ENCODE results near the gene GSTM4. TPM values are rescaled to one million over a fixed set of nuclear protein-coding genes. Genes with fewer than 3 reads are reported as not detected.

The GSTM4 gene
- total and polyA plus RNA-seq, 2 experiments from 2014 or later: 64.5 to 116 TPM

- Histone ChIP-seq H3K4me3 (no peak overlapping the region), H3K4me2 (no peak overlapping the region), H3K27me3 (no peaks in the 10 kb centered on the region), H3K9me2 (replicated peaks; ENCODE audit: insufficient read depth) (no peaks in the 10 kb centered on the region), H3K27ac (no peak overlapping the region), H3K36me3 (replicated peaks; ENCODE audit: insufficient read depth, low read depth) (no peaks in the 10 kb centered on the region), H3K4me1 (ENCODE audit: insufficient read depth) (peaks cover 9% of the 10 kb centered on the region), H3K9me3 (ENCODE audit: low read depth) (no peaks in the 10 kb centered on the region), H4K20me1 (ENCODE audit: insufficient read depth, poor library complexity, severe bottlenecking) (peaks cover 4% of the 10 kb centered on the region), H2AFZ (no peak overlapping the region), H3K79me2 (peaks cover 19% of the 10 kb centered on the region)
- no peak for TF ChIP-seq EZH2 (IDR thresholded peaks at IDR 0.05; ENCODE audit: borderline replicate concordance)
- TF ChIP-seq CTCF (IDR thresholded peaks at IDR 0.05; ENCODE audit: poor library complexity): no peak
- no peak for TF ChIP-seq EZH2phosphoT487 (IDR thresholded peaks at IDR 0.05; ENCODE audit: low read depth, severe bottlenecking, unreplicated experiment)
- 90% methylated on average over 3 of the region's 3 CpGs for WGBS (ENCODE audit: low lambda C conversion rate, missing lambda C conversion rate)
- DNase-seq (ENCODE audit: low spot score): no peak
Observed at GRCh38 chr1:109616391-109616790, 39.5 kb upstream of the GSTM4 start.

GRCh38 chr1:109617291-109617801 is 38.6 kb upstream of the GSTM4 start:
- Histone ChIP-seq H3K27me3 (no peaks in the 10 kb centered on the region), H3K27ac (no peak overlapping the region), H3K9me3 (ENCODE audit: low read depth) (no peaks in the 10 kb centered on the region), H3K9me2 (replicated peaks; ENCODE audit: insufficient read depth) (no peaks in the 10 kb centered on the region), H3K4me2 (no peak overlapping the region), H3K79me2 (peaks cover 28% of the 10 kb centered on the region), H2AFZ (no peak overlapping the region), H3K4me3 (no peak overlapping the region), H3K36me3 (replicated peaks; ENCODE audit: insufficient read depth, low read depth) (no peaks in the 10 kb centered on the region), H4K20me1 (ENCODE audit: insufficient read depth, poor library complexity, severe bottlenecking) (peaks cover 14% of the 10 kb centered on the region), H3K4me1 (ENCODE audit: insufficient read depth) (peaks cover 9% of the 10 kb centered on the region)
- 42% methylated on average over 3 of the region's 3 CpGs for WGBS (ENCODE audit: low lambda C conversion rate, missing lambda C conversion rate)
- no peak for TF ChIP-seq EZH2phosphoT487 (IDR thresholded peaks at IDR 0.05; ENCODE audit: low read depth, severe bottlenecking, unreplicated experiment)
- TF ChIP-seq CTCF (IDR thresholded peaks at IDR 0.05; ENCODE audit: poor library complexity): no peak
- no peak for TF ChIP-seq EZH2 (IDR thresholded peaks at IDR 0.05; ENCODE audit: borderline replicate concordance)
- peak; percentile 63 for DNase-seq (ENCODE audit: low spot score)

- no peaks in the 10 kb centered on the region for H3K27me3 ChIP-seq
- H3K4me2 ChIP-seq: peak overlapping the region; percentile 93
- peaks cover 44% of the 10 kb centered on the region for H3K79me2 ChIP-seq
- no peaks in the 10 kb centered on the region for H3K9me2 ChIP-seq (replicated peaks; ENCODE audit: insufficient read depth)
- peaks cover 30% of the 10 kb centered on the region for H4K20me1 ChIP-seq (ENCODE audit: insufficient read depth, poor library complexity, severe bottlenecking)
- H3K4me3 ChIP-seq: peak overlapping the region; percentile 1
- peak overlapping the region; percentile 89 for H3K27ac ChIP-seq
- peaks cover 21% of the 10 kb centered on the region for H3K4me1 ChIP-seq (ENCODE audit: insufficient read depth)
- whole genome bisulfite sequencing (ENCODE audit: low lambda C conversion rate, missing lambda C conversion rate): 43% methylated on average over 9 of the region's 9 CpGs
- no peaks in the 10 kb centered on the region for H3K36me3 ChIP-seq (replicated peaks; ENCODE audit: insufficient read depth, low read depth)
- DNase-seq (ENCODE audit: low spot score): no peak
- TF ChIP-seq EZH2 (IDR thresholded peaks at IDR 0.05; ENCODE audit: borderline replicate concordance) (no peak), EZH2phosphoT487 (IDR thresholded peaks at IDR 0.05; ENCODE audit: low read depth, severe bottlenecking, unreplicated experiment) (no peak), CTCF (IDR thresholded peaks at IDR 0.05; ENCODE audit: poor library complexity) (no peak)
- peak overlapping the region; percentile 82 for H2AFZ ChIP-seq
- H3K9me3 ChIP-seq (ENCODE audit: low read depth): no peaks in the 10 kb centered on the region
Observed at GRCh38 chr1:109618661-109619575, 37.0 kb upstream of the GSTM4 start.

All from hepatocyte (in vitro differentiated cells).